ENCODE results near the gene CHCHD6.

Gene CHCHD6

DNA sequence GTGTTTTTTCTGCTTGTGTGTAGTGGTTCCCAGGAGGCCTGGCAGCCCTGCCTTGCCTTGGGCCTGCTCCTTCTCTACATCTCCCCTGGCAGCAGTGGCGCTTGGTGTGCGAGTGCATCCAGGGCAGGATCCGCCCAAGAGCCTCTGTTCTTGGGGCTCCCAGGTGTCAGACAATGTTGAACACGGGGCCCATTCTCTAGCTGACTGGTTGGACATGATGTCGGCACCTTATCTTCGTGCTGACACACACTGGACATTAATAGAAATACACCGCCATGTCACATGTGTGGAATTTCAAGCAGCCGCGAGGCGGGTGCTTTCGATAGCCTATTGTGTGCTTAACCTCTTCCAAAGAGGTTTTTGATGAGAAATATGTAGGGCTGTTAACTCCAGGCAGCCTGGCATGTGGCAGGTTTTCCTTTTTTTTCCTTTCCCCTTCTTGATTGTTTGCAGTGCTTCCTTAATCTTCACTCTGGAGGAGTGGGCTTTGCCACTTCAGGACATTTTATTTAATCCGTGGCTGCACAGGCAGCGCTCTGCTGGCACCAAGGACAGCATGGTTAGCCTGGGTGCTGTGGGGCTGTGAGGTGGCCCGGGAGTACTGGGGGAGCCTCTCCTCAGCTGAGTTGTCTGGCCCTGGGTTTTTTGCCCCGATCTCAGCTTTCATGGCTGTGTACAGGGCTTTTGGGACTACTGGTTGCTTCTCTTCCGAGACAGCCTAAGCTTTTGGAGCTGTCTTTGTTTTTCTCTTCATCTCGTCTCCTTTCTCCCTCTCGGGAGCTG, 42.5 kb downstream of the CHCHD6 start:
- no peak for DNase-seq

DNA sequence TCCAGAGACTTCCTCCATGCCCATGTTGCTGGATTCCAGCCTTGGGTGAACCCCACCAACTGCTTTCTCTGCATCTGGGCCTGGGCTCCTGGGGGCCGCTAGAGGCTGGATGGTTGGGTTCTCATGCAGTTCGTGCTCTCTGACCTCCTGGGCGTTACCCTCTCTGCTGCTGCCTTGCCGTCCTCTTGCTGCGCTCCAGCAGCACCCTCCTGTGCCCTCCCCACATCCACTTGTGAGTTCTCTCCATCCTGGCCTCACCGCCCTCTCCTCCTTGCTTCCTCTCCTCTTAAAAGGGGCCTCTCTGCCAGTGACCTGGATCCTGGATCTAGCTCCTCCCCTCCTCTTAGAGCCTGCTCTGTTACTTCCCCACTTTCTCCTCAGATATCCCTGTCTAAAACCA, 43.7 kb downstream of the CHCHD6 start:
- no peak for DNase-seq

DNA sequence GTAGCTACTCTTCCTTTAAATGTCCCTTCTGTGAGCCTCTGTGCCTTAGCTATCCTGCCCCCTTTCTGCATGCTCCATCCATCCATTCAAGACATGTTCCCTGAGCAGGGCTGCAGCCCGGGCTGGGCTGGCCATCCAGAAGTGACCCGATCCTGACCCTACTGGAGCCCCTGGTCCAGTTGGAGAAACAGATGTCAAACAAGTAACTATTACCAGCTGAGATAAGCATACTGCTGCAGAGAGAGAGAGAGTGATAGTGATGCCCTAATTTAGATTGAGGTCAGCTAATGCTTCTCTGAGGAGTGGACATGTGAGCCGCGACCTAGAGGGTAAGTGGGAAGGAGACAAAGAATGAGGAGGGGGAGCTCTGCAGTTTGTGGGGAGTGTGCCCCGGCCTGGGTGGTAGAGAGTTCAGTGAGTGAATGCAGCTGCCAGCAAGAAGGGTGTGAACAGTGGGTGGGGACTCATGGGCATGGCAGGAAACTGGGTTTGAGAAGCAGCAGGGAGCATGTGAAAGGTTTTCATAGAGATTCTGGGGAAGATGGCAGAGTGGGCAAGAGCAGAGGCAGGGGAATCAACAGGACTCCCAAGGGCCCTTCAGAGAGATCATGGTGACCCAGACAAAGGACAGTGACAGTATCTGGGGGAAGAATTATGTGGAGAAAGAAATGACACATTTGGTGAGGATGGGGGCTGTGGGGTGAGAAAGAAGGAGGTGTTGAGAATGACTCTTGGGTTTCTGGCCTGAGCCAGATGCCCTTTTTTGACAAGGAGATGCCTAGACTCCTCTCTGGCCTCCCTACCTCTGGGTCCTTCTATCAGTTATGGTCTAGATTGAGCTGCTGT, 44.9 kb downstream of the CHCHD6 start:
- no peak for DNase-seq

DNA sequence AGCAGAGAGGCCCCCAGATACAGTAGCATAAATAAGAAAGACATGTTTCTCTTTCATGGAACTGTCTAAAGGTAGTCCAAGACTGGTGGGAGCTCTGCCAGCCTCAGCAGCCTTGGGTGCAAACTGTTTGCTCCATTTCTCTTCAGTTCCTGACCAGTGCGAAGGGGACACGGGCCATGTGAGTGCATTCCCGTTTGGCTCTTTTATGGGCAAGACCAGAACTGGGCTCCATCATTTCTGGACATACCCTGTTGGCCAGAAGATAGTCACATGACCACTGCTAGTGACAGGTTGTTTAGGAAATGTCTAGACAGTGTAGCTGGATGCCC, 45.5 kb downstream of the CHCHD6 start:
- DNase-seq, result no peak

DNA sequence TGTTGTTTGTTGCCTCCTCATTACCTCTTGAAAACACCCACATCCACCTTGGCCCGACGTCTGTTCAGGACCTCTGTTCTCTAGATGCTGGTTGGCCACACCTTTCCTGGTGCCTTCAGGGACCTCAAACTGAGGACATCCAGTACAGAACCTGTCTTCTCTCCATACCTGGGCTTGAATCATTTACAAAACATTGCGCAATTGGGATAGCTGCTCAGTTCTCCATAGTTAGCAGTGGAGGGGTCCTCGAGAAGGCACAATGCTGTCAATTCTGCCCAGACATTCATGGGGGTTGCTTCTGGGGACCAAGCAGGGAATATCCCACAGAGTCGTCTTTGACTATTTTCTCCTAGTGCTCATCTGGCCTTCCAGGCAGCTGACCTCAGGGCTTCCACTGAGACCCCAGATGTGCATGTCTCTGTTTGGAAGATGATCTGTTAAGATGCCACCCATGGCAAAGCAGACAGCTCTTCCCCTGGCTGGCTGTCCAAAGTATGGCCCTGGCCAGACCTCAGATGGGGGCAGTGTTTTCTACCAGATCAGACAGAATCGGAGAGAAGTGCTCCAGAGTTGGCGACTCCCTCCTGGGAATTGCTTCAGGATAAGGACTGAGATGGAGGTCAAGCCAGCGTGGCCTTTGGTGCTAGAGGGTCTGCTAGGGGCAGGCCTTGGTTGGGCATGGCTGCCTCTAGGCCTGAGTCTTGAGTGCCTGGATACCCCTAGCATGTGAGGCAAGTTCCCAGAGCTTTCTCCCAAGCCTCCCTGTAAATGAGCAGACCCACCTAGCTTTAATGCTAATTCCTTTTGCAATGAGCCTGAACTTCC, 46.1 kb downstream of the CHCHD6 start:
- DNase-seq, result no peak

DNA sequence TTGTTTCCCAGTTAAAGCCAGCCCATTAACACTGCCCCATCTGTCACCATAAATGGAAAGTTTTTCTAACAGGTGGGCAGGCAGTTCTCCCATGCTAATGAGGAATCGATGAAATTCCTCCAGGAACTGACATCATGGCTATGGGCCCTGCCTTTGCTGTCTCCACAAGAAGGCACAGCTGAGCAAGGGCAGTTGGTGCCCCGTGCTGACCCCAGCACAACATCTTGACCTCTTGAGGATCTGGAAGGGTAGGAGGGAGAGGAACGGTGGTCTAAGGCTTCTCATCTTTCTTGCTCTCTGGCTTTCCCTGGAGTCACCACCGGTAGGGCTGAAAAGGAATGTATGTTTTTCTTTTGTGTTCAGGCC, 46.7 kb downstream of the CHCHD6 start:
- DNase-seq, result no peak

DNA sequence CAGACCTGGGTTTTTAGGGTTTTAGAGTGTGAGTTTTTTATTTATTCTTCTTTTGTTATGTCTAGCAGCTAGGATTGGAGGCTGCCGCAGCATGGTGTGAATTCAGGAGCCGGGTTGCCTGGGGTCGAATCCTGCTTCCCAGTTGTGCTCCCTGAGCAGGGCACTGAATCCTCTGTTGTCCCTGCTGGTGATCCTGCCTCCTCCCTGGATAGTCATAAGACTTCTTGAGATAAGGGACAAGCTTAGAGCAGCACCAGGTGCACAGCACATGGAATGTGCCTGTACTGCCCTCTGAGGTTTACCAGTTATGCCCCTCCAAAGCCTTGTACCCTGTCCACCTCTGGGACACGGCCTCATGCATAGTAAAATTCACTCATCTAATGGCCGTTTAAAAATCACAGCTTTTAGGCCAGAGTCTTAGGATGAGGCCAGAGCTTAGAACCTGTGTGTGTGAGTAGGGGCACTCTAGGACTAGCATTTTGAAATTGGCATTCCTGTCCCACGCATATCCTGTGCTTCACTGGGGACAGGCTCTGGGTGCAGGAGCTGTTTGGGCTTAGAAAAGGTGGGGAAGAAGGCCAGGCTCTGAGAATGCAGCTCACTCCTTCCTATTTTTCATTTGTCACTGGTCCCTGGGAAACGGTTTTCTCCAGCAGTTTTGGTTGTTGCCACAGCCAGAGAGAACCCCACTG, 47.7 kb downstream of the CHCHD6 start:
- DNase-seq, result no peak

GRCh38 chr3:126752303-126753190, 48.5 kb downstream of the CHCHD6 start:
- peak; percentile 57 for DNase-seq

DNA sequence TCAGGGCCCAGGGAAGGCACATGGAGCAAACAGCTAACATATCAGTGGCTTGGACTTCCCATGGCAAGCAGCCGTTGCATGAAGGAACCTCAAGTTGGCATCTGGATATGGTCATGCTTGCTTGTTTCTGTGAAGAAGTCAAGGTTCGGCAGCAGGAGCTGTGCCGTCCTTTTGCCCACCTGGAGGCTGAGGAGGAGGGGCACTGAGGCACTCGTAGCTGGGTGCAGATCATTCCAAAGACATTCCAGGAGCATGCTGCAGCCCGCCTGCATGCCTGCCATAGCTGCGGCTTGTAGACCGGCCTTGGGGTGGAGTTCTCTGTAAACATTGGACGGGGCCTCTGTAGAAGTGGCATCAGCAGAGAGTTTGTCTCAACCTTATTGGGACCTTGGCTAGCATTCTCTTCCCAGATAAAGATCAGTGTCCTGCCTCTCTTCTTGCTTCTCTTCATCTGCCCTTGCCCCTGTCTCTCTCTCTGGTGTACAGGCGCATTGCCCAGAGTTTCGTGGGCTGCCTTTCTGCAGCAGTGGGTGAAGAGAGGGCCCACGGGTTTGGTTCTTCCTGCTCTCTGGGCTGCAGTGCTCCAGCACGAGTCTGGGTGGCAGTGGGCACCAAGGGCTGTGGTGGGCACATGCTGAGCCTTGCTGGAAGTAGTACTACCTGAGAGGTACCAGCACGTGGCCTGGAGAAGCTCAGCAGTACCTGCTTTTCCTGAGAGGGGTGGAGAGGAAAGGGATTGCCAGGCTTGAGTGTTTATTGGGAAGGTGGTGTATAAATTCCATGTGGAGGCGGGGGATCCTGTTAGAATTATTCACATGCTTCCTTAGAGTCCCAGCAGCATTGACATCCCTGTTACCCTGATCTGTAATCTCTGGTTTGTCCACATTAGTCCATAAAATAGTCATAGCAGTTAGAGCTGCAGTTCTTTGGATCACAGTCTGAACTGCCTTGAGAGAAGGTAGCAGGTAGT, 49.4 kb downstream of the CHCHD6 start:
- no peak for DNase-seq

DNA sequence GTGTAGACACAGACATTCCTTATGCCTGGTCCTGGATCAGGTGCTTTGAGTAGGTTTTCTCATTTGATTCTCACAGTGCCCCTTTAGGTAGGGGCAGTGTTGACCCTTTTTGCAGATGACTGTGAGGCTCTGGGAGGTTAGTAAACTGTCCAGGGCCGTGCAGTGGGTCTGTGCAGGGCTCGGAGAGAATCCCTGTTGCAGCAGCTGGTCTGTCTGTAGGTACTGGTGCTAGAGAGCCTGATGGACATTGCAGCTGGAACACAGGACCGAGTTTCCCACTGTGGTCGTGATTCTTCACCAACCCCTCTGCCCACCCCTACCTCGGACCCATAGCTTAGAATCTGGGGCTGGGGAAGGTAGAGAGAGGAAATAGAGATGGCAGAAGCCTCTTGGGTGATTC, 51.8 kb downstream of the CHCHD6 start:
- DNase-seq, result no peak

DNA sequence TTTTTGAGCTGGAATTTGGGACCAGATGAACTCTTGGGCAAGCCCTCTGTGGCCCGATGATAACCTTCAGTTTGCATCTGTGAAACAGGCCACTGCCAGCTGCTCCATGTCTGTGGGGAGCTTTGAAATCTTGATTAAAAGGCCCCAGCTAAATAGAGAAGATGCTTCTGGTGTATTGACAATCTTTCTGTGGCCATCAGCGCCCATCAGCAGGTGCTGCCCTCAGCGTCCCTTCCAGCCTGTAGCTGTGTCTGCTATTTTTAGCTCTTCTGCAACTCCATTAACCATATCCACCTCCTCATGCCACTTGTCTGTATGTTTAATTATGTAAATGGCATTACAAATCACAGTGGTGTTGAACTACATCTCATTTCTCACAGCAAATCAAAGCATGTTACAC, 54.0 kb downstream of the CHCHD6 start:
- DNase-seq, result no peak

DNA sequence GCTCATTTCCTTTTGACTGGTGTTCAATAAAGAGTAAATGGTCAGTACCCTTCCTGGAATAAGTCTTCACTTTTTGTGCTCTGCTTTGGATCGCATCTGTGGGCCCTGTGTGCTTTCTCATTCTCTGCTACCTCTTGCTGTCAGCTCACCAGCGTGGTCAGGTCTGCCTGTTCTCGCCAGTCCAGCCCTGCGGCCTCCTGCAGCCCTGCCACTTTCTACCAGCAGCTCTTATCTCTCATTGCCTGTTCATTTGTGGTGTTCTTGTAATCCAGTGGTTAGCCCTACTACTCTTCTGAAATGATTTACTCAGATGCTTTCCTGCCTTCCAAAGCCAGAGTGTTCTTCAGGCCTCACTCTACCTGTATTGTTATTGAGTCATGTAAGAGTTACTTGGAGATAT, 54.8 kb downstream of the CHCHD6 start:
- DNase-seq, result no peak

DNA sequence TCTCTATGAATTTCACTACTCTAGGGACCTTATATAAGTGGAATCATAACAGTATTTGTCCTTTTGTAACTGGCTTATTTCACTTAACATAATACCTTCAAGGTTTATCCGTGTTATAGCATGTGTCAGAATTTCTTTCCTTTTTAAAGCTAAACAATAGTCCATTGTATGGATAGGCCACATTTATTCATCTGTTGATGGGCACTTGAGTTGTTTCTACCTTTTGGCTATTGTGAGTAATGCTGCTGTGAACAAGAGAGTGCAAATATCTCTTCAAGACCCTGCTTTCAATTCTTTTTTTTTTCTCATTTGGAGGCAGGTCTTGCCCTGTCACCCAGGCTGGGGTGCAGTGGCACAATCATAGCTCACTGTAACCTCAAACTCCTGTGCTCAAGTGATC, 56.5 kb downstream of the CHCHD6 start:
- no peak for DNase-seq

- DNase-seq, result no peak
These were observed 59.0 kb downstream of the CHCHD6 start for GRCh38 chr3:126763035-126763434.

GRCh38 chr3:126765187-126766069, 61.4 kb downstream of the CHCHD6 start:
- DNase-seq, result no peak

DNA sequence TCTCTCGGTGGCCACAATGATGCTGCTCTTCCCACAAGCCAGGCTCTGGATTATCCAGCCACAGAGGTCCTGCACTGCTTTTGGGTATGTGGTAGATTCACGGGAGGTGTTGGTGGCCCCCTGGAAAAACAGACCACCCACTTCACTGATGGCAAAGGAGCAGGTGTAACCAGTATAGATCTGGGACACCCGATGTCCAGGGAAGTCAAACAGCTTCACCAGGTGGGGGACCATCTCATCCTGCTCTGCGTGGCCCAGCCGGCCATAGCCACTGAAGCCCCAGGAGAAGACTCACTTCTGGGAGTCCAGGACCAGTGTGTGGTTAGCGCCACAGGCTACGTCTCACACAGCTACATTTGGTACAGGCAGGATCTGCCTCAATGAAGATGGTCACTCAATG, 62.6 kb downstream of the CHCHD6 start:
- DNase-seq, result no peak

DNA sequence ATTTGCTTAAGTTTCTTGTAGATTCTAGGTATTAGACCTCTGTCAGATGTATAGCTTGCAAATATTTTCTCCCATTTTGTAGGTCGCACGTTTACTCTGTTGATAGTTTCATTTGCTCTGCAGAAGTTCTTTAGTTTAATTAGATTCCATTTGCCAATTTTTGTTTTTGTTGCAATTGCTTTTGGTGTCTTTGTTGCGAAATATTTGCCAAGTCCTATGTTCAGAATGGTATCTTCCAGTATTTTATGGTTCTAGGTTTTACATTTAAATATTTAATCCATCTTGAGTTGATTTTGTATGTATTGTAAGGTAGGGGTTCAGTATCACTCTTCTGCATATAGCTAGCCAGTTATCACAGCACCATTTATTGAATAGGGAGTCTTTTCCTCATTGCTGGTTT, 64.9 kb downstream of the CHCHD6 start:
- no peak for DNase-seq

DNA sequence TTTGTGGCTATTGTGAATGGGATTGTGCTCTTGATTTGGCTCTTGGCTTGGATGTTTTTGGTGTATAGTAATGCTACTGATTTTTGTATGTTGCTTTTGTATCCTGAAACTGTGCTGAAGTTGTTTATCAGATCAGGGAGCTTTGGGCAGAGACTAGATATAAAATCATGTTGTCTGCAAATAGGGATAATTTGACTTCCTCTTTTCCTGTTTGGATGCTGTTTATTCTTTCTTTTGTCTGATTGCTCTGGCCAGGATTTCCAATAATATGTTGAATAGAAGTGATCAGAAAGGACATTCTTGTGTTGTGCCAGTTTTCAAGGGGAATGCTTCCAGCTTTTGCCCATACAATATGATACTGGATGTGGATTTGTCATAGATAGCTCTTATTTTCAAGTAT, 66.1 kb downstream of the CHCHD6 start:
- DNase-seq, result no peak

GRCh38 chr3:126773167-126773566, 69.1 kb downstream of the CHCHD6 start:
- DNase-seq, result no peak

DNA sequence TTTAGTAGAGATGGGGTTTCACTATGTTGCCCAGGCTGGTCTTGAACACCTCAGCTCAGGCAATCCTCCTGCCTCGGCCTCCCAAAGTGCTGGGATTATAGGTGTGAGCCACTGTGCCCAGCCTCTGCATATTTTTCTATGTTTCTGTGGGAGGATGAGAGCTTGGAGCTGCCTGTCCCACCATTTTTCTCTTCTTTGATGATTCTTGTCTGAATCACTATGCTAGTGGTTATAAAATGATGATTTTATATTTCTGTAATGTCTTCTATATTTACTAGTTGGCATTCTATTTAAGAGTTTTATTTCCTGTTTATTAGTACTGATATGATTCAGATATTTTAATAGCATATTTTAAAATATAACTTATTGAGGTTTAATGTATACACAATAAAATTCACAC, 69.7 kb downstream of the CHCHD6 start:
- no peak for DNase-seq
